Upper lobe of left lung (tissue), 4 donors: ENCODE results near the gene ACTMAP.
"Not testable (repeated sequence)": the region's sequence is repeated elsewhere in the genome, so short reads cannot be mapped to it uniquely, and the experiment has no call there.

Experiments
- CTCF ChIP-seq, 6 experiments: fragments of 450-650 bp in 4 of 6; fragments of 200-600 bp in 2 of 6; sonication (generic) in 2 of 6; IDR thresholded peaks; one replicate each; pipeline ENCODE4 v1.5.1; 2016 to 2019; ENCODE audit warnings: antibody characterized with exemption in 6 of 6
- EP300 ChIP-seq, 4 donors: sonication (generic); formaldehyde crosslinking; IDR thresholded peaks; one replicate each; pipeline ENCODE4 v1.5.1; 2017; ENCODE audit warnings: antibody characterized with exemption in 4 of 4, control low read depth in 2 of 4
- POLR2A ChIP-seq, 4 donors: fragments of 450-650 bp; IDR thresholded peaks; one replicate each; pipeline ENCODE4 v1.5.1; 2016 to 2017; ENCODE audit warnings: antibody characterized with exemption in 4 of 4, mild to moderate bottlenecking in 2 of 4

- not testable (repeated sequence) for TF ChIP-seq CTCF, EP300, POLR2A (IDR thresholded peaks at IDR 0.05)
Observed at GRCh38 chr19:40784146-40784545, 33.9 kb upstream of the ACTMAP start.
